HEK293 (cell line): ENCODE data around the gene MYL12A.

Source experiments
- CTCF ChIA-PET: fragments of 350-600 bp; formaldehyde crosslinking; extraction: SDS; loops from one replicate; lab custom pipeline; 2021; ENCODE audit warnings: antibody characterized with exemption; lab: Yijun Ruan, JAX
- POLR2A ChIA-PET: fragments of 300-600 bp; formaldehyde crosslinking; extraction: SDS; loops from one replicate; lab custom pipeline; 2020; ENCODE audit warnings: antibody characterized with exemption, inconsistent platforms; lab: Yijun Ruan, JAX
- H3K27ac ChIP-seq: fragments of 200-500 bp; sonication (Bioruptor generic); 2 replicates; pipeline ENCODE4 v1.5.1; 2014; ENCODE audit warnings: low read depth, low read length, control low read depth, inconsistent platforms; ENCODE audit errors: extremely low read depth
- H3K36me3 ChIP-seq, 2 experiments: fragments of 200-500 bp in 1 of 2; sonication (Bioruptor generic) in 1 of 2; 1 replicate in 1 of 2; 2 replicates in 1 of 2; pipeline ENCODE4 v1.5.1; 2014 to 2017; ENCODE audit warnings: inconsistent platforms in 2 of 2, low read length in 2 of 2; ENCODE audit not compliant: control insufficient read depth in 2 of 2, insufficient read depth in 1 of 2
- H3K4me1 ChIP-seq: fragments of 200-500 bp; sonication (Bioruptor generic); 2 replicates; pipeline ENCODE4 v1.5.1; 2014; ENCODE audit warnings: mild to moderate bottlenecking, low read length, inconsistent platforms; ENCODE audit not compliant: control insufficient read depth, insufficient read depth
- H3K4me3 ChIP-seq: 2 replicates; pipeline ENCODE4 v1.5.1; 2011; ENCODE audit warnings: low read depth, mild to moderate bottlenecking, control low read depth, low read length, moderate library complexity
- H3K9me3 ChIP-seq: fragments of 200-500 bp; sonication (Bioruptor generic); 2 replicates; pipeline ENCODE4 v1.5.1; 2014; ENCODE audit warnings: low read depth, low read length, inconsistent platforms; ENCODE audit not compliant: control insufficient read depth, insufficient read depth
- FEZF1 ChIP-seq: fragments of 450-650 bp; formaldehyde crosslinking; IDR thresholded peaks from 2 replicates; pipeline ENCODE4 v1.5.1; 2016; ENCODE audit warnings: missing biosample characterization, missing genetic modification characterization
- GLI4 ChIP-seq: fragments of 450-650 bp; formaldehyde crosslinking; IDR thresholded peaks from 2 replicates; pipeline ENCODE4 v1.5.1; 2016; ENCODE audit warnings: missing biosample characterization, missing genetic modification characterization
- GLIS2 ChIP-seq: fragments of 450-650 bp; formaldehyde crosslinking; IDR thresholded peaks from 2 replicates; pipeline ENCODE4 v1.5.1; 2016; ENCODE audit warnings: missing biosample characterization, missing genetic modification characterization
- IKZF3 ChIP-seq: fragments of 450-650 bp; IDR thresholded peaks from 2 replicates; pipeline ENCODE4 v1.5.0; 2018; ENCODE audit warnings: missing biosample characterization, mild to moderate bottlenecking, missing genetic modification characterization, moderate library complexity
- MYNN ChIP-seq: fragments of 450-650 bp; formaldehyde crosslinking; IDR thresholded peaks from 2 replicates; pipeline ENCODE4 v1.5.1; 2016; ENCODE audit warnings: missing biosample characterization, missing genetic modification characterization, borderline replicate concordance
- SALL2 ChIP-seq: fragments of 450-650 bp; formaldehyde crosslinking; IDR thresholded peaks from 2 replicates; pipeline ENCODE4 v1.5.0; 2017; ENCODE audit warnings: missing biosample characterization, mild to moderate bottlenecking, missing genetic modification characterization, borderline replicate concordance
- SETDB1 ChIP-seq: IDR thresholded peaks from one replicate; pipeline ENCODE4 v1.6.1; 2017; ENCODE audit warnings: mild to moderate bottlenecking, low read length, moderate library complexity, mixed read lengths; ENCODE audit not compliant: insufficient read length
- TCF7L2 ChIP-seq: IDR thresholded peaks from 2 replicates; pipeline ENCODE4 v1.6.1; 2011; ENCODE audit warnings: low read depth, mild to moderate bottlenecking, inconsistent platforms, low read length, moderate library complexity, borderline replicate concordance
- ZBTB21 ChIP-seq: fragments of 450-650 bp; formaldehyde crosslinking; IDR thresholded peaks from 2 replicates; pipeline ENCODE4 v1.5.1; 2017; ENCODE audit warnings: missing biosample characterization, missing genetic modification characterization
- ZBTB48 ChIP-seq: fragments of 450-650 bp; formaldehyde crosslinking; IDR thresholded peaks from 2 replicates; pipeline ENCODE4 v1.5.1; 2016; ENCODE audit warnings: missing biosample characterization, missing genetic modification characterization
- ZFP3 ChIP-seq: fragments of 450-650 bp; formaldehyde crosslinking; IDR thresholded peaks from 2 replicates; pipeline ENCODE4 v1.5.1; 2016; ENCODE audit warnings: low read depth, missing biosample characterization, missing genetic modification characterization
- ZNF121 ChIP-seq: fragments of 450-650 bp; formaldehyde crosslinking; IDR thresholded peaks from 2 replicates; pipeline ENCODE4 v1.5.1; 2016; ENCODE audit warnings: missing biosample characterization, missing genetic modification characterization
- ZNF146 ChIP-seq: fragments of 450-650 bp; formaldehyde crosslinking; IDR thresholded peaks from 2 replicates; pipeline ENCODE4 v1.5.1; 2016; ENCODE audit warnings: missing biosample characterization, missing genetic modification characterization
- ZNF157 ChIP-seq: fragments of 450-650 bp; formaldehyde crosslinking; IDR thresholded peaks from 2 replicates; pipeline ENCODE4 v1.5.1; 2016; ENCODE audit warnings: missing biosample characterization, missing genetic modification characterization
- ZNF23 ChIP-seq: fragments of 450-650 bp; formaldehyde crosslinking; IDR thresholded peaks from 2 replicates; pipeline ENCODE4 v1.5.1; 2016; ENCODE audit warnings: missing biosample characterization, missing genetic modification characterization, borderline replicate concordance
- ZNF248 ChIP-seq: fragments of 450-650 bp; formaldehyde crosslinking; IDR thresholded peaks from 2 replicates; pipeline ENCODE4 v1.5.1; 2017; ENCODE audit warnings: missing biosample characterization, missing genetic modification characterization
- ZNF335 ChIP-seq: fragments of 450-650 bp; formaldehyde crosslinking; conservative IDR thresholded peaks from 2 replicates; pipeline ENCODE4 v1.5.1; 2016; ENCODE audit warnings: missing biosample characterization, missing genetic modification characterization
- ZNF350 ChIP-seq: fragments of 450-650 bp; formaldehyde crosslinking; IDR thresholded peaks from 2 replicates; pipeline ENCODE4 v1.5.0; 2017; ENCODE audit warnings: missing biosample characterization, mild to moderate bottlenecking, missing genetic modification characterization
- ZNF37A ChIP-seq: fragments of 450-650 bp; IDR thresholded peaks from 2 replicates; pipeline ENCODE4 v1.5.1; 2018; ENCODE audit warnings: missing biosample characterization, missing genetic modification characterization
- ZNF449 ChIP-seq: fragments of 450-650 bp; formaldehyde crosslinking; IDR thresholded peaks from 2 replicates; pipeline ENCODE4 v1.5.1; 2017; ENCODE audit warnings: missing biosample characterization, mild to moderate bottlenecking, missing genetic modification characterization, moderate library complexity
- ZNF600 ChIP-seq: fragments of 450-650 bp; formaldehyde crosslinking; IDR thresholded peaks from 2 replicates; pipeline ENCODE4 v1.5.1; 2016; ENCODE audit warnings: missing biosample characterization, missing genetic modification characterization
- ZNF639 ChIP-seq: fragments of 450-650 bp; formaldehyde crosslinking; IDR thresholded peaks from 2 replicates; pipeline ENCODE4 v1.5.1; 2016; ENCODE audit warnings: missing biosample characterization, missing genetic modification characterization
- ZNF830 ChIP-seq: fragments of 450-650 bp; IDR thresholded peaks from 2 replicates; pipeline ENCODE4 v1.5.0; 2018; ENCODE audit warnings: missing biosample characterization, missing genetic modification characterization, low read depth, mild to moderate bottlenecking, moderate library complexity

MYL12A gene

GRCh38 chr18:3221496-3221895, 26.1 kb upstream of the MYL12A start:
- Histone ChIP-seq H3K4me3 (no peak overlapping the region), H3K27ac (no peak overlapping the region), H3K9me3 (no peaks in the 10 kb centered on the region), H3K4me1 (peaks cover 7% of the 10 kb centered on the region), H3K36me3 (no peaks in the 10 kb centered on the region)
- ChIA-PET CTCF (interaction anchor here (0.6 to 1.0 kb wide), 3 partner anchors 9 to 778 kb away, joined by 3 read pairs; no protein-coding TSS in a partner anchor), POLR2A (no interaction called here)
- no peak for TF ChIP-seq ZNF248
- no peak for TF ChIP-seq TCF7L2
- no peak for TF ChIP-seq GLIS2 (tag by site-specific recombination)
- no peak for TF ChIP-seq ZNF639
- no peak for TF ChIP-seq FEZF1 (tag by site-specific recombination)
- TF ChIP-seq ZBTB21 (tag by site-specific recombination): no peak
- TF ChIP-seq ZNF37A (tag by site-specific recombination): no peak
- TF ChIP-seq GLI4 (tag by site-specific recombination): no peak
- TF ChIP-seq ZNF121 (tag by site-specific recombination): no peak
- TF ChIP-seq ZNF23: no peak
- no peak for TF ChIP-seq ZNF146 (tag by site-specific recombination)
- TF ChIP-seq SETDB1: no peak
- TF ChIP-seq ZBTB48 (tag by site-specific recombination): no peak

GRCh38 chr18:3223356-3223755, 24.2 kb upstream of the MYL12A start:
- POLR2A ChIA-PET: no interaction called here
- H3K36me3 ChIP-seq: no peaks in the 10 kb centered on the region
- CTCF ChIA-PET: interaction anchor here (0.9 to 1.2 kb wide), 2 partner anchors 23 to 36 kb away, joined by 3 to 4 read pairs; no protein-coding TSS in a partner anchor
- peaks cover under 1% of the 10 kb centered on the region; the same call in 1 of the 2 replicates for H3K4me1 ChIP-seq
- no peaks in the 10 kb centered on the region for H3K9me3 ChIP-seq
- no peak overlapping the region for H3K4me3 ChIP-seq
- no peak overlapping the region for H3K27ac ChIP-seq
- no peak for TF ChIP-seq SALL2 (tag by site-specific recombination)
- TF ChIP-seq ZNF600 (tag by site-specific recombination): no peak
- no peak for TF ChIP-seq ZNF449
- no peak for TF ChIP-seq ZNF146 (tag by site-specific recombination)
- TF ChIP-seq IKZF3 (tag by site-specific recombination): no peak
- TF ChIP-seq ZNF157 (tag by site-specific recombination): no peak
- no peak for TF ChIP-seq MYNN (tag by site-specific recombination)
- no peak for TF ChIP-seq ZNF350 (tag by site-specific recombination)

GRCh38 chr18:3224223-3224622, 23.4 kb upstream of the MYL12A start:
- CTCF ChIA-PET: no interaction called here
- no peak overlapping the region for H3K27ac ChIP-seq
- TF ChIP-seq ZFP3 (tag by site-specific recombination) (no peak), ZNF335 (tag by site-specific recombination) (0 out of 2 replicates have a peak, but pooled peaks have one; percentile 35), SALL2 (tag by site-specific recombination) (no peak), ZNF830 (tag by site-specific recombination) (no peak)
- TF ChIP-seq, all 188 proteins: peak for 1
- Histone ChIP-seq H3K36me3 (no peaks in the 10 kb centered on the region), H3K4me3 (no peak overlapping the region), H3K4me1 (no peaks in the 10 kb centered on the region), H3K9me3 (no peaks in the 10 kb centered on the region)
- POLR2A ChIA-PET: no interaction called here
